GM21786 (cell line): ENCODE measurements around the gene GRPEL2.

ENCODE experiments used
- ATAC-seq: cut with Tn5 transposase; IDR thresholded peaks from one replicate; pipeline ENCODE4 v1.9.1; 2021; ENCODE audit not compliant: unreplicated experiment

Gene GRPEL2, protein sequence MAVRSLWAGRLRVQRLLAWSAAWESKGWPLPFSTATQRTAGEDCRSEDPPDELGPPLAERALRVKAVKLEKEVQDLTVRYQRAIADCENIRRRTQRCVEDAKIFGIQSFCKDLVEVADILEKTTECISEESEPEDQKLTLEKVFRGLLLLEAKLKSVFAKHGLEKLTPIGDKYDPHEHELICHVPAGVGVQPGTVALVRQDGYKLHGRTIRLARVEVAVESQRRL

DNA sequence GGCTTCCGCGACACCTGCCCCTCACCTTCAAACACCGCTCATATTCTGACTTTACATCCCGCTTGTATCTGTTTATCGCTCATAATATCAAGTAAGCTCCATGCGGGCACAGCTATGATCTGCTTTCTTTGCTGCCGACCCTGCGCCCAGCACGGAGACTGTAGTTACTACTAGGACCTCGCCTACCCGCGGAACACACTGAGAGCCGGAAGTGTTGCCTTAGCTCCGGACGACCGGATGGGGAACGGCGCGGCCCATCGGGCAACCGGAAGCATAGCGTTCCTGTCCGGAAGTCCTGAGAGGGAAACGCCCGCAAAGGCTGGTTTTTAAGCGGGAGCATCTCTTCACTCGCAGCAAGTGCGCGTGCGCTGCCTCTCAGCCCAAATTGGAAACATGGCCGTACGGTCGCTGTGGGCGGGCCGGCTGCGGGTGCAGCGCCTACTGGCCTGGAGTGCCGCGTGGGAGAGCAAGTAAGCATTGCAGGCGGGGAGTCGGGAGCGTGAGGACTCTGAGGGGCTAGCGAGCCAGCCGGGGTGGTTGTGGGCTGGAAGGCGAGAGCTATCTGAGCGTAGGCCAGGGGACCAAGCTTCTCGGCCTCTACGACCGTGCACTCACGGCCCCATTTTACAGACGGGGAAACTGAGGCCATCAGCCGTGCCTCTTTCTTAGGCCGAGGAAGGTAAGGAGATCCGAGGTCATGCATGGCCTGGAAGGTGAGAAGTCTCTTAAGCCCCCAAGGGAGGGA, at the start of gene GRPEL2:
Gene GRPEL2, plus strand, starts transcription at position 353 of the 745 bp plus-strand sequence. Its CDS starts 41 bp downstream, at position 394.
- peak; percentile 94 for ATAC-seq

DNA sequence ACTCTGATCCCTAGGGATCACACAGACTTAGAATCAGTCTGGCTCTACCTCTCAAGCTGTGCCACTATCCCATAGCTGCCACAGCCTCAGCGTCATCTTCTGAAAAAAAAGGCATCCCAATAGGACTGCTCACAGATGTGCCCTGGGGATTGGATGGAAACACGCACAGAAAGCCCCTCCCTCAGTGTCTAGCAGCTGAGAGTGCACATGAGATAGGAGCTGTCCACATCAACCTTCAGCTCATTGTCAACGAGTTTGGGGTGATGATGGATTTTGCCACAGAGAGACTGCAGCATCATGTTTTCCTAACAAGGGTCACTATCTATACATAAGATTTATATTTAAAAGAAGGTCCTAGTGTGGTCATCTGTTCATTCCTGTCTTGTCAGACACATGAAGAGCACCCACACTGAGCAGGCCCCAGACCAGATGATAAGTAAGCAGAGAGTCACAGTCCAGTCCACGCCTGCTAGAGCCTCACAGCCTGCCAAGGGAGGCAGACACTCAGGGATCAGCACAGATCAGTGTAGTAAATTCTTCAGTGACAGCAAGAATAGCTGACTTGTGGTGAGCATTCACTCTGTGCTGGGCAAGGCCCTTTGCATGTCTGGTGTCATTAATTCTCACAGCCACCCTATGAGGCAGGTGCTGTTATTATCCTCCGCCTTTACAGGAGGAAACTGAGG, 47.8 kb upstream of the GRPEL2 start:
- ATAC-seq, result no peak

GRCh38 chr5:149298163-149298562, 47.1 kb upstream of the GRPEL2 start:
- no peak for ATAC-seq

GRCh38 chr5:149298842-149299404, 46.4 kb upstream of the GRPEL2 start:
- no peak for ATAC-seq

DNA sequence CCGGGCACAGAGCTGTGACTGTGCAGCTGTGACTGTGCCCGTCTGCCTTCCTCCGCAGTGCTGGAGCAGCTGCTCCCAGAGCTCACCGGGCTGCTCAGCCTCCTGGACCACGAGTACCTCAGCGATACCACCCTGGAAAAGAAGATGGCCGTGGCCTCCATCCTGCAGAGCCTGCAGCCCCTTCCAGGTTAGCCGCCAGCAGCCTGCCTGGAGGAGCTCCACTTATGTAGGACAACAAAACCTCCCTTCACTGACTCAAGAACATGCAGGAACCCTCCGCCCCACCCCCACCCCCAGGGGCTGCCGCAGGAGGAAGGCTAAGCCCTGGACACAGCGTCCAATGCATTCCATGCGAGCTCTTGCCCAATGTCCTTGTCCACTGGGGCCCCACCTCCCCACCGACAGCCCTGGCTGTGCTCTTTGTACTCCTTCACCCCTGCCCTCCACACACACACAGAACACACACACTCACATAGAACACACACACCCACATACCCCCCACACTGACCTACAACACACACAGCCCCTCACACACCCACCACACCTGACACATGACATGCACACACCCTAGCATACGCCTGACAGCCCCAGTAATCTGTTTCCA, 45.7 kb upstream of the GRPEL2 start:
- no peak for ATAC-seq

DNA sequence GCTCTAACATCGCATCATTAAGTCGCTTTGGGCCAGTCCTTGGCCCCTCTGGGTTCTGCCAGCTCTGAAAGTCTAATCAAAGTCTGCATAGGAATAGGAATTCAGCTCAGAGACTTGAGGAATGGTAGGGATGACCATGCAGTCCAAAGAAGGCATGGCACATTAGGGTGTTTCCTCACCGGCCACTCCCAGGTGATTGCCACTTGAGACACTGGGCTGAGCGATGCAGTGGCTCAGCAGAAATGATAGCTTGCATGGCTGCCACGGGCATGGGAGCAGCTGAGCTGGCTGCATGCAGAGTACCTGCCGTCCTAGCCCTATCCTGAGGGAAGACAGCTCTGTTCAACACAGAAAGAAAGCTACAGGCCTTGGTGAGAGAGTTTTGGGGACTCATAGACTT, 44.9 kb upstream of the GRPEL2 start:
- ATAC-seq, result no peak

DNA sequence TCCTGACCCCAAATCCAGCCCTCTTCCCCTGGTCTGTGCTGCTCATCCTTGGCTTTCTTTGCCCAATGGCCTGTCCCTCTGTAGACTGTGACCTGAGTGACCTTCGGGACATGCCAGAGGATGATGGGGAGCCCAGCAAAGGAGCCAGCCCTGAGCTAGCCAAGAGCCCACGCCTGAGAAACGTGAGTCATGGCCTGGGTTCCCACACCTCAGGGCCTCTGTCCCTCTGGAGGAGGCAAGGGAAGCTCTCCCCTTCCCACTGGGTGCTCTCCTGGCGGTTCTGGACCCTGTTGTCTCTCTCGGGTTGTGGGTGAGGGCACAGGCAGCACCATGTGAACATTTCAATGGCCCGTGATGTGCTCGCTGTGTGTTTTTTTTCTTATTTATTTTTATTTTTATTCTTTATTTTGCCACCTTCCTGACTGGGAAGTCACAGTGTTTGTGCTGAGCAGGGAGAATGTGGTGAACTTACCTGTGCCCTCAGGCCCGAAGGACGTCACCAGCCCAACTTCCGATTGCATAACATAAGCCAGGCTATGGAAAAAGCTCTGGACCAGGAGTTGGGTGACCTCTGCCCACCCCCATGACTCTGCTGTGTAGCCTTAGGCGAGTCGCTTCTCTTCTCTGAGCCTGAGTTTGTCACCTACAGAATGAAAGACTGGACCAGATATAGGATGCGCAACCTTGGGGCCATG, 44.1 kb upstream of the GRPEL2 start:
- no peak for ATAC-seq

GRCh38 chr5:149301744-149302380, 43.4 kb upstream of the GRPEL2 start:
- no peak for ATAC-seq

DNA sequence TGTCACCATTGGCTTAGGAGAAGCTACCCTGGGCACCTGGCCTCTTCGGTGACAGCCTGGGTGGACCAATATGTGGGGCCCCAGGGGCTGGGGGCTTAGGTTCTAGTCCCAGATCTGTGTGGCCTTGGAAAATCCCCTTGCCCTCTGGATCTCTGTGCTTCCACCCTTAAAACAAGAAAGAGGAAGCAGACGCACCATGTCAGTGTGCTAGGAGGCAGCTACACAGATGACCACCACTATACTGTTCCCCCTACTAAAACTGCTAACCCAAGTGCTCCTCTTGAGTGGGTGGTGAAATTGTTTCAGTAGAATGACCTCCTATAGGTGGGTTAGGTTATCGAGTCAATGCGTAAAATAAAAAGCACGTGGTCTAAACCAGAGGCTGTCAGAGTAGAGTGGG, 42.7 kb upstream of the GRPEL2 start:
- no peak for ATAC-seq

GRCh38 chr5:149303210-149303609, 42.1 kb upstream of the GRPEL2 start:
- ATAC-seq, result no peak

GRCh38 chr5:149304195-149305078, 40.9 kb upstream of the GRPEL2 start:
- no peak for ATAC-seq

DNA sequence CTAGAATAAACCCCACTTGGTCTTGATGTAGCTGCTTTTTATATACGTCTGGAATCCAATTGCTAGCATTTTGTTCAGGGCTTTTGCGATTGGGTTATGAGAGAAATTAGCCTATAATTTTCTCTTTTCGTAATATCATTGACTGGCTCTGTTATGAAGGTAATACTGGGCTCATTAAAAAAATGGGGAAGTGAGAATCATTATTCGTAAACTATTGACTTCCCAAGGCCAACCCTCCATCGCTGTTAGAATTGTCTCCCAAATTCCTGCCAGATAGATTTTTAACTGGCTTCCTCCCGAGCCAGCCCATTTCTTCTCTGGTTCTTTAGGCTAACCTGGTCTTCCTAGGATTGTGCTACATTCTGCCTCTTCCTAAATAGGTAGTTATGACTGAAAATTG, 35.9 kb upstream of the GRPEL2 start:
- no peak for ATAC-seq

DNA sequence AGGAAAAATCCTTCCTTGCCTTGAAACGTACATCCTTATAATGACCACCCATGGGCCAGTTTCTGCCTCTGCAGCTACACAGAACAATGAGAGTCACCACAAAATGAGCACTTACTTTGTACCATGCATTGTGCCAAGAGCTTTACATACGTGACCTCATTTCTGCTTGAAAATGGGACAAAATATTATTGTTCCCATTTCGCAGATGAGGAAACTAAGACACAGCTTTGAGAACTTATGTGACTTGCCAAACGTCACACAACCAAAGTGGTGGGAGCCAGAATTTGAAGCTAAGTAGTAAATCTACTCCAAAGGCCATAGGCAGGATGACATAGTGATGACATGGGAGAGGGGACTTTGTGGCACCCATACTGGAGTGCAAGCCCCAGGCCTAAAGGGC, 34.8 kb upstream of the GRPEL2 start:
- no peak for ATAC-seq

- no peak for ATAC-seq
These were observed 34.2 kb upstream of the GRPEL2 start for GRCh38 chr5:149310947-149311658.

GRCh38 chr5:149313151-149313841, 32.0 kb upstream of the GRPEL2 start:
- no peak for ATAC-seq

GRCh38 chr5:149314571-149315111, 30.7 kb upstream of the GRPEL2 start:
- ATAC-seq, result no peak

DNA sequence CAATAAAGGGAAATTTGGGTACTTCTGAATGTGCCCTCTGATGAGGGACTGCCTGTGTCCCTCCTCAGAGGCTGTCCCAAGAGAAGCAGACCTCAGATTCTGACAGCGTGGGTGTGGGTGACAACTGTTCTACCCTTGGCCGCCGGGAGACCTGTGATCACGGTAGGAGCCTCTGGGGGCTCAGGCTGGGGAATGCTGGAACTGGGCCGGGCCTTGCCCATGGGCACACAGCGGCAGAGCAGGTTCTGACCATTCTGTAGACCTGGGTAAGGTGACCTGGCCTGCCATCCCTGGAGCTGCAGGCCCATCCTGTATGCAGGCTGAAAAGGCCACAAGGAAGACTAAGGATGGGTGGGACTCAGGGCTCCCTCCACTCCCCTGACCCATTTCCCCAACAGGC, 29.5 kb upstream of the GRPEL2 start:
- no peak for ATAC-seq
